Kidney (tissue), 14 donors: ENCODE results near the gene CRIM1. TPM values are rescaled to one million over a fixed set of nuclear protein-coding genes. Genes with fewer than 3 reads are reported as not detected.
A peak's percentile ranks its signal among the peaks of the same experiment; 100 is the strongest.

Experiments used
- DNase-seq, 5 donors: peaks; one replicate each; pipeline ENCODE4 v3.0.0-alpha.2; 2013 to 2020
- FAIRE-seq: peaks from 2 replicates; lab custom pipeline; 2012; peaks lifted over from hg19 to GRCh38; lab: Jason Lieb, UNC
- H3K27ac ChIP-seq, 2 donors: one replicate each; pipeline ENCODE4 v1.7.0; 2013; ENCODE audit warnings: low read depth in 2 of 2, low read length in 2 of 2, inconsistent platforms in 1 of 2
- H3K27me3 ChIP-seq: one replicate; pipeline ENCODE4 v1.7.1; 2013; ENCODE audit warnings: low read length, inconsistent platforms; ENCODE audit not compliant: control insufficient read depth, insufficient read depth
- H3K36me3 ChIP-seq, 3 donors: one replicate each; pipeline versions ENCODE4 v1.7.0 to v1.7.1; 2013; ENCODE audit warnings: low read length in 3 of 3, control low read depth in 1 of 3, inconsistent platforms in 1 of 3; ENCODE audit not compliant: insufficient read depth in 3 of 3, control insufficient read depth in 2 of 3
- H3K4me1 ChIP-seq, 3 donors: one replicate each; pipeline versions ENCODE4 v1.7.0 to v1.7.1; 2013; ENCODE audit warnings: low read length in 3 of 3, inconsistent platforms in 1 of 3, low read depth in 1 of 3; ENCODE audit not compliant: control insufficient read depth in 2 of 3, insufficient read depth in 2 of 3
- H3K4me3 ChIP-seq, 3 donors: one replicate each; pipeline versions ENCODE4 v1.7.0 to v1.8.1; 2013; ENCODE audit warnings: low read length in 3 of 3, control low read depth in 1 of 3, inconsistent platforms in 1 of 3
- H3K9ac ChIP-seq, 3 donors: one replicate each; pipeline versions ENCODE4 v1.7.0 to v1.7.1; 2013; ENCODE audit warnings: low read length in 3 of 3, control low read depth in 1 of 3, inconsistent platforms in 1 of 3
- H3K9me3 ChIP-seq, 3 donors: one replicate each; pipeline versions ENCODE4 v1.7.0 to v1.7.1; 2013; ENCODE audit warnings: low read length in 3 of 3, control low read depth in 1 of 3, inconsistent platforms in 1 of 3; ENCODE audit not compliant: control insufficient read depth in 2 of 3, insufficient read depth in 1 of 3
- CTCF ChIP-seq: IDR thresholded peaks from 3 replicates; pipeline ENCODE4 v1.5.1; 2012; ENCODE audit warnings: mild to moderate bottlenecking, moderate library complexity, borderline replicate concordance; ENCODE audit not compliant: insufficient read depth; ENCODE audit errors: extremely low read depth
- intact Hi-C: fragments of 100-400 bp; cut with DNase I; formaldehyde crosslinking; loops from one replicate; pipeline ENCODE4 v1.11.1; 2022
- polyA plus RNA-seq: library from polyadenylated mRNA; stranded (reverse); fragments of 350-450 nt; fragmentation: Illumina TruSeq; extraction: RNeasy Lipid Tissue Mini Kit (QIAGEN cat#74804); gene quantifications from one replicate; pipeline ENCODE4 v1.2.3, GENCODE V29; 2014; ENCODE audit warnings: low read depth, low replicate concordance; ENCODE audit not compliant: insufficient read depth
- total RNA-seq: library from RNA; stranded (reverse); fragmentation: NEBNext Ultra II Directional; extraction: Animal tissue kit (Norgen Biotek cat#: 25700); gene quantifications from one replicate; pipeline ENCODE4 v1.2.1, GENCODE V29; 2021
- donor health status: control.
- donor health status: control.
- donor health status: control.
- donor health status: control.
- donor health status: control.
- donor health status: DM: yes; HTN: yes; CAD: no.
- donor health status: Normal renal cell carcinoma (clear cell type).

Gene CRIM1
- total and polyA plus RNA-seq, 2 donors from 2014 or later: 47.2 to 154 TPM

- Histone ChIP-seq H3K36me3 (peaks cover 0 to 19% (median 0%) of the 10 kb centered on the region in 3 donors), H3K27ac (peak overlapping the region in 1 of 2 donors; percentile 45), H3K4me1 (peaks cover 10 to 30% (median 25%) of the 10 kb centered on the region in 3 donors), H3K9me3 (no peaks in the 10 kb centered on the region), H3K27me3 (no peaks in the 10 kb centered on the region), H3K4me3 (no peak overlapping the region), H3K9ac (no peak overlapping the region)
- FAIRE-seq (no peak), DNase-seq (peak in 1 of 5 donors; percentile 16)
- intact Hi-C loops: no loop called here
- no peak for TF ChIP-seq CTCF
Observed at GRCh38 chr2:36455788-36456187, 100.2 kb downstream of the CRIM1 start.

GRCh38 chr2:36456227-36457175, 100.9 kb downstream of the CRIM1 start:
- H3K27me3 ChIP-seq: no peaks in the 10 kb centered on the region
- H3K4me1 ChIP-seq: peaks cover 12 to 35% (median 28%) of the 10 kb centered on the region in 3 donors
- no peaks in the 10 kb centered on the region for H3K9me3 ChIP-seq
- FAIRE-seq (no peak), DNase-seq (peak; percentile 50 to 85 (median 70))
- H3K36me3 ChIP-seq: peaks cover 0 to 19% (median 0%) of the 10 kb centered on the region in 3 donors
- H3K9ac ChIP-seq: no peak overlapping the region
- H3K27ac ChIP-seq: peak overlapping the region in 1 of 2 donors; percentile 45
- no peak overlapping the region for H3K4me3 ChIP-seq
- intact Hi-C loops: no loop called here
- TF ChIP-seq CTCF: no peak

- FAIRE-seq (no peak), DNase-seq (no peak)
- H3K36me3 ChIP-seq: peaks cover 0 to 14% (median 0%) of the 10 kb centered on the region in 3 donors
- H3K4me3 ChIP-seq: no peak overlapping the region
- H3K27me3 ChIP-seq: no peaks in the 10 kb centered on the region
- H3K9me3 ChIP-seq: no peaks in the 10 kb centered on the region
- peak overlapping the region in 1 of 2 donors; percentile 4 for H3K27ac ChIP-seq
- intact Hi-C loops: no loop called here
- TF ChIP-seq CTCF: no peak
- peaks cover 12 to 32% (median 28%) of the 10 kb centered on the region in 3 donors for H3K4me1 ChIP-seq
- H3K9ac ChIP-seq: no peak overlapping the region
Observed at GRCh38 chr2:36458106-36458505, 102.5 kb downstream of the CRIM1 start.
